Stimulated activated CD4-positive, alpha-beta T cell treated with anti-CD3 and anti-CD28 coated beads, TNF-alpha, amount 100 ng/mL, for 24 hours (primary cell): ENCODE measurements around the gene PRKCZ.

Experiments used
- DNase-seq, 3 experiments: peaks; one replicate each; pipeline ENCODE4 v3.0.0-alpha.2; 2020; ENCODE audit warnings: low read depth in 3 of 3

The PRKCZ gene

DNA sequence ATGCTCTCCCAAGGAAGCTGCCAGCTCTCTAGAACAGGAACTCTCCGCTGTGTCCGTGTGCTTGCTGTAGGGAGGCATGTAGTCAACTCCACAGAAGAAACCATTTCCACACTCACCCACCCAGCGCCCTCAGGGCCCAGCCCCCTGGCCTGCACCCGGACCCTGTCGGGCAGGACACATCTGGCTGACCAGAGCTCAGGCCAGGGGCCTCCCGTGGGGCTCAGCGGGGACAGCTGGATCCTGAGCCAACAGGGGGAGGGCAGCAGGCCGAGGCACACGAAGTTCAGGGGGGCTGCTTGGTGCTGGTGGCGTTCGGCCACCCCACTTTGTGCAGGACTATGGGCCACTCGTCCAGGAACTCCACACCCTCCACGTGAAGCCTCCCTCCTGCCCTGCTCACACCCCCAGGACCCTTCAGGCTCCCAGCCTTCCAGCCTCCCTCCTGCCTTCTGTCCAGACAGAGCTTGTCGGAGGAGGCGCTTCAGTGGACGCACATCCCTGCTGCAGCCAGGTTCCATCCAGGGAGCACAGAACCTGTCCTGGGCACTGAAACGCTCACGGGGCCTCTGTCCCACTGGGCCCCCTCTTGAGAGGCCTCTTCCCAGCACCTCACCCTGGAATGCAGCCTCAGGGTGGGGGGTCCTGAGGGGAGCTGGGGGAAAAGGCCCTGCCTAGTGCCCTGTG is 159.3 kb downstream of the PRKCZ start:
- no peak for DNase-seq

GRCh38 chr1:2210084-2210653 is 160.0 kb downstream of the PRKCZ start:
- no peak for DNase-seq

DNA sequence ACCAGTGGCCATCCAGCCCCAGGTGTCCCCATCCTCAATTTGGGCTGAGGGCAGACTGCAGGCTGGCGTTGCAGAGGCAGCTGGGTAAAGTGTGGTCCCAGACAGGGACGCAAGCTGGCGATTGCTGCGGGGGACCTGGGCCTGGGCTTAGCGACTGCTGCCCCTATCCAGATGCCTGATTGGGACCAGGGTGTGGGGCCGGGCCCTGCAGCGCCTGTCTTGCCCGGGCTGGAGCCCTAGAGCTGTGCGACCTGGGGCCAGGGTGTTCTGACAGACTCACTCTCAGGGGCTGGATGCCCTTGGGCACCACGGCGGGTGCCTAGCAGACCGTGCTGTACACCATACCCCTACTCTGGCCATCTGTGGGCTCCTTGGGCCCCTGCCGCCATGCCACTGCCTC is 160.6 kb downstream of the PRKCZ start:
- no peak for DNase-seq

DNA sequence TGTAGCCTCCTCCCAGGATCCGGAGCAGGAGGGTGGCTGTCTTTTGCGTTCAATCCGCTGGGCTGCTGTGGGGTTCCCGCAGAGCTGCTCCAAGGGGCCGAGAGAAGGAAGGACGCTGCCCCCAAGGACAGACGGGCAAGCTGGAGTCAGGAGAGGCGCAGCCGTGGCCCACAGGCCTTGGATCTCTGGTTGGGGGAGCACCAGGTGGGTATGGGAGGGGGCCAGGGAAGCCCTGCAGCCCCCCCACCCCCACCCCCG is 162.0 kb downstream of the PRKCZ start:
- no peak for DNase-seq

GRCh38 chr1:2212532-2213491 is 162.6 kb downstream of the PRKCZ start:
- peak in 1 of 3 experiments; percentile 51 for DNase-seq

- no peak for DNase-seq
These were observed 163.6 kb downstream of the PRKCZ start for GRCh38 chr1:2213576-2214505.

DNA sequence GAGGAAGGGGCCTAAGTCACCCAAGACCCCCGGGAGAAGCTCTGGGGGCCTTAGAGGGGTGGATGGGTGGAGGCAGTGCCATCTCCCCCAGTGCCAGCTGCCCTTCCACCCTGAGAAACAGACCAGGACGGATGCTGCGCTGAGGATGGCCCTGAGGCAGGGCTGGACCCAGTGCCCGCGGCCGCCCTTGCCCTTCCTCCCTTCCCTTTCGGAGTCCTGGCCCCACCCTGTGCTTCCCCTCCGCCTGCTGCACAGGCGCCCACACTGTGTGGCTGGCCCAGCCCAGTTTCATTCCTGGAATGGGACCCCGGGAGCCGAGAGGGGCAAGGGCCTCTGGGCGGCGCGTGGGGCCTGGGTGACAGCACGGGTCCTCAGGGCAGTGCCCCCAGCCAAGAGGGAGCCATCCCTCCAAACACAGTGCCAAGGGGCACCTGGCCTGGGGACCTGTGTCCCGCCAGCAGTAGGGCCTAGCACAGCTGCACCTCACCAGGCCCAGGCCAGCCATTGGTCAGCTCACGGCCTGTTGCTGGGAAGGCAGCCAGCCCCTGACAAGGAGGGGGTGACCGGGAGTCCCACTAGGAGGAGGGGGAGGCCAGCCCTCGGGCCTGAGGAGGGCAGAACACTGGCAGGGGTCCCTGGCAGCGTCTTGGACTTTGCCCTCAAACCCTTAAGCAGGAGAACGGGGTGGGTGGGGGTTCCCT is 164.5 kb downstream of the PRKCZ start:
- DNase-seq = no peak

- DNase-seq = no peak
These were observed 165.1 kb downstream of the PRKCZ start for GRCh38 chr1:2215329-2215728.

DNA sequence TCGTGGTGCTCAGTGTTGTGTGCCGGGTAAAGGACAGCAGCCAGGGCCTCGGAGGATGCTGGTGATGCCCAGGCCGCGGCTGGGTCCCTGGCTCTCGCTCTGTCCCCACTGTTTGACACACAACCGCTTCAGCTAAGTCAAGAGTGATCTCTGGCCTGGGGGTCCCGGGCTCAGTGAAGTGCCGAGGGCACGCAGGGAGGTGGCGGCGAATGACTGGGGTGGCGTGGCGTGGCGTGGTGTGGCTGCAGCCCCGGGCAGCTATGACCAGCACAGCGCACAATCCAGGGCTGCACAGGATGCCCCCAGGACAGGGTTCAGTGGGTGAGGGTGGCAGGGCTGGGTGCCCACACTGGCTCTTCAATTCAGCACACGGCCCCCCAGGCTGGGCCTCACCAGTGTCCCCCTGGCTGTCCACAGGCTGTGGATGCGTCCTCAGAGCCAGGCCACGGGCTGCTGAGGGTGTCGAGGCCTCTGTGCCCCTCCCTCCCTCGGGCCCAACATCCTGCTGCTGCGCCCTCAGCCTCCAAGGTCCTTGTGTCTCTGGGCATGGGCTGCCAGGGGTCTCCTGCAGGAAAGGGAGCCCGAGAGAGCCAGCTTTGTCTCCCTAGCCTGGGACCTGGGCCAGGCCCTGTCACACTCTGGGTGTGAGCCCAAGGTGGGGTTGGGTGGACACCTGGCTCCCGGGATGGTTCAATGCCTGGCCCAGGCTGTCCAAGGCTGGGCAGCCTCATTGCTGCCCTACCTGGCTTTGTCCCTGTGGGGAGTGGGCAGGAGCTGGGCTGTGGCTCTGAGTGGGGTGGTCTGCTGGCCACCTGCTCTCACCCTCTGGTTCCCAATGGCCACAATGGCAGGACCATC is 165.9 kb downstream of the PRKCZ start:
- no peak for DNase-seq

- DNase-seq = no peak
These were observed 166.5 kb downstream of the PRKCZ start for GRCh38 chr1:2216767-2217058.

DNA sequence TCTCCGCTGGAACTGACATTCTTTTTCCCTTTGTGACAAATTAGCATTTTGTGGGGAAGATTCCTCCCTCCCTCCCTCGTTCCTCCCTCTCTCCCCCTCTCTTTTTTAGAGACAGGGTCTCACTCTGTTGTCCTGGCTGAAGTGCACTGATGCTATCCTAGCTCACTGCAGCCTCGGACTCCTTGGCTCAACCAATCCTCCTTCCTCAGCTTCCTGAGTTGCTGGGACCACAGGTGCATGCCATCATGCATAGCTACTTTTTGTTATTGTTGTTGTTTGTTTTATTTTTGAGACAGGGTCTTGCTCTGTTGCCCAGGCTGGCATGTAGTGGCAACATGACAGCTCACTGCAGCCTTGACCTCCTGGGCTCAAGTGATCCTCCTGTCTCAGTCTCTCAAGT is 171.1 kb downstream of the PRKCZ start:
- no peak for DNase-seq

DNA sequence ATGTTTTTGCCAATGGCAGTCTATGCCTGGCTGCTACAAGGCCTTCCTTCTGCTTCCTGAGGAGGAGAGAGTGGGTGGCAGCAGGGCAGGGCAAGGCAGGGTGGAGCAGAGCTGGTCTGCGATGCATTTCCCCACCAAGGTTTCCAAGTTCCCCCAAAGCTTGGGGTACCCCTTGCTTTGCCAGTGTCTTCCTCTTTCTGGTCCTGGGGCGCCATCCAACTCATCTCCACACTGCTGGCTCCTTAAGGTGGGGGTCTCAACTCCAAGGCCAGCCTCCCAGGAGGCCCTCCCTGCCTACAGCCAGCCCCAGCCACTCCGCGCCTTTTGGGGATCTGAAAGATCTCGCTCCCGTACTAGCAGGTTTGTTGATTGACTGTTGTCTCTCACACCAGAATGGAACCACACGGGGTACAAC is 174.0 kb downstream of the PRKCZ start:
- DNase-seq = no peak

GRCh38 chr1:2224631-2225428 is 174.6 kb downstream of the PRKCZ start:
- no peak for DNase-seq

DNA sequence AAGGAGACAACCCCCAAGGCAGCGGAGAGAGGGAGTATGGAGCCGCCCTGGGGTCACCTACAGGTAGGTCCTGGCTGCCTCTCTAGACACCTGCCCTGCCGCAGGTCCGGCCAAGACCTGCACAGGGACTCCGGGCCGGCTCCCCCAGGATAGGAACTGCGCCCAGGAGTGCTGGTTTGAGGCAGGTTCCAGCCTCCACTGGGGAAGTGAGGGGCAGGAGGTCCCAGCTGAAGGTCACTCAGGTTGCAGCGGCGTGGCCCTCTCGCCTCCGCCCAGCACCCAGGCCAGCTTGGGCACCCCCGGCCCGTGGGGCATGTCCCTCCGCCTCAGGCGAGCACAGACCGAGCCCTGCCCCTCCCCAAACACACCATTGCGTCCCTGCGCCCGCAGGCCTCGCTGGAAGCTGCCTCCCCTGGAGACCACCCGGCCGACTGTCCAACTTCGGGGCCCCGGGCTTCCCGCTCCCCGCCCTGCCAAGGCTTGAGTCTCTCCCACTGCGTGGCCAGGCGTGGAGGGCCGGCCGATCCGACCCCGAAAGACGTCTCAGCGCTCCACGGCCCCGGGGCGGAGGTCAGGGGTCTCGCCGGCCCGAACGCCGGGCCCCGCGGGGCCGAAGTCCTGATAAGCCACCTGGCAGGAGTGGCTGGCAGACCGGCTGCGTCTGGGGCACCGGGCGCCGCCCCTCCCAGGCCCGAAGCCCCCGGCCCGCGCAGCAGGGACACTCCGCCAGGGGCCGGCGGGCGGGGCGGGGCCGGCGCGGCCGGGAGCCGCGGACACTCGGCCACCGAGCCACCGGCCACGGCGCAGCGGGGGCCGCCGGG is 176.5 kb downstream of the PRKCZ start:
- no peak for DNase-seq

DNA sequence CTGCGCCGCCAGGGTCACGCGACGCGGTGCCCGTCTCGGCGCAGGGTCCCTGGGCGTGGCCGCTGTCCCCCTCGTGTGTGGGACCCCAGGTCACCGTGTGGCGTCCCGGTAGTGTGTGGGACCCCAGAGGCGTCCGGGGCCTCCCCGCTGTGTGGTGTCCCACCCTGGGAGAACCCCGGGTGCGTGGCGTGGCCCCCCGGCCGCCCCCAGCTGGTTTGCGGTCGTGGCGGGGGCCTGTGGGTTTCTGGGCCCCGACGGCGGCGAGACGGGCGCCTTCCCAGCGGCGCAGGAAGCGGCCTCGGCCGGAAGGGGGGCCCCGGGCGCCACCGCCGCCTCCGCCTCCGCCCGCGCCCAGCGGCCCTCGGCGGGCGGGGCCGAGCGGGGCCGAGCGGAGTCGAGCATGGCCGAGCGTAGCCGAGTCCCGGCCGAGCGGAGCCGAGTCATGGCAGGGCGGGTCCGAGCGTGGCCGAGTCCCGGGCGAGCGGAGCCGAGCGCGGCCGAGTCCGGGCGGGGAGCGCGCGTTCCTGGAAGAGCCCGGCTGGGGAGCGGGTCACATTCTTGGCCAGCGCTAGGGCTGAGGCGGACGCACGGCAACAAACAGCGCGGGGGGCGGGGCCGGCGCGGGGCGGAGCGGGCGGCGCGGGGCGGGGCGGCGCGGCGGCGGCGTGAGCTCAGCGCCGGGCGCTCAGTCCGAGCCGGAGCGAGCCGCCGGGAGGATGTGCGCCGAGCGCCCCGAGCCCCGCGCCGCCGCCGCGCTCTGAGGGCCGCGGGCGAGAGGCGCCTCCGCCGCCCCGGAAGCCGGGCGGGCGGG is 177.3 kb downstream of the PRKCZ start:
- DNase-seq = peak; percentile 85 to 94 (median 90)

- DNase-seq = no peak
These were observed 178.0 kb downstream of the PRKCZ start, which contains the start of gene SKI for GRCh38 chr1:2228157-2228594. SKI (plus strand) TSS chr1:2228319; CDS start chr1:2228767, 448 bp downstream.

- DNase-seq = peak in 1 of 3 experiments; percentile 22
These were observed 178.5 kb downstream of the PRKCZ start for GRCh38 chr1:2228694-2229036.
